T-cell (primary cell): ENCODE results near the gene ESX1. TPM values are rescaled to one million over a fixed set of nuclear protein-coding genes. Genes with fewer than 3 reads are reported as not detected.

Experiments
- ATAC-seq, 4 experiments: fragments of 200-7000 bp in 3 of 4; fragments of 150-1000 bp in 1 of 4; cut with Tn5 transposase; replicated peaks in 1 of 4; 1 replicate in 3 of 4; 2 replicates in 1 of 4; pipeline ENCODE4 v1.10.0; 2021; ENCODE audit warnings: moderate library complexity in 3 of 4, mild to moderate bottlenecking in 2 of 4, moderate number of reproducible peaks in 1 of 4
- CTCF ChIA-PET, 2 donors: fragments of 300-600 bp; sonication (Branson Sonifier 250); formaldehyde crosslinking; loops; one replicate each; lab custom pipeline; 2022; ENCODE audit warnings: antibody characterized with exemption in 2 of 2; lab: Charles Lee
- POLR2A ChIA-PET, 2 donors: fragments of 300-600 bp; sonication (Branson Sonifier 250); formaldehyde crosslinking; loops; one replicate each; lab custom pipeline; 2022; ENCODE audit warnings: antibody characterized with exemption in 2 of 2; lab: Charles Lee
- DNase-seq, 35 experiments: peaks; one replicate each; pipeline versions ENCODE4 v3.0.0 to v3.0.0-alpha.2; 2013 to 2023
- H3K27ac ChIP-seq: one replicate; pipeline ENCODE4 v1.5.1; 2013; ENCODE audit warnings: low read length
- H3K27me3 ChIP-seq, 2 experiments: replicated peaks in 1 of 2; 1 replicate in 1 of 2; 2 replicates in 1 of 2; pipeline versions ENCODE4 v1.6.1 to v1.7.0; 2013; ENCODE audit warnings: low read length in 1 of 2, mixed read lengths in 1 of 2; ENCODE audit not compliant: control insufficient read depth in 2 of 2, insufficient read depth in 2 of 2; ENCODE audit errors: extremely low read depth in 1 of 2
- H3K36me3 ChIP-seq, 2 donors: 1 replicate in 1 of 2; 2 replicates in 1 of 2; pipeline versions ENCODE4 v1.6.1 to v1.7.0; 2013; ENCODE audit warnings: low read length in 1 of 2; ENCODE audit not compliant: control insufficient read depth in 2 of 2, insufficient read depth in 1 of 2; ENCODE audit errors: extremely low read depth in 1 of 2
- H3K4me1 ChIP-seq, 2 experiments: 1 replicate in 1 of 2; 2 replicates in 1 of 2; pipeline versions ENCODE4 v1.6.1 to v1.7.0; 2013; ENCODE audit warnings: low read length in 2 of 2, mixed read lengths in 1 of 2; ENCODE audit not compliant: insufficient read depth in 2 of 2, control insufficient read depth in 1 of 2; ENCODE audit errors: extremely low read depth in 1 of 2
- H3K4me3 ChIP-seq, 2 donors: 1 replicate in 1 of 2; 2 replicates in 1 of 2; pipeline versions ENCODE4 v1.5.1 to v1.7.0; 2013; ENCODE audit warnings: mild to moderate bottlenecking in 2 of 2, low read length in 1 of 2, moderate library complexity in 1 of 2; ENCODE audit not compliant: control insufficient read depth in 1 of 2; ENCODE audit errors: extremely low read depth in 1 of 2
- H3K9me3 ChIP-seq: 2 replicates; pipeline ENCODE4 v1.7.0; 2013
- H3K27ac Mint-ChIP-seq, 2 donors: one replicate each; pipeline ENCODE4 v1.8.0; 2020 to 2021; ENCODE audit warnings: mild to moderate bottlenecking in 2 of 2, mixed read lengths in 2 of 2
- H3K27me3 Mint-ChIP-seq, 2 donors: one replicate each; pipeline ENCODE4 v1.8.0; 2021 to 2022; ENCODE audit warnings: mixed read lengths in 2 of 2
- H3K36me3 Mint-ChIP-seq: one replicate; pipeline ENCODE4 v1.8.0; 2021; ENCODE audit warnings: mixed read lengths
- H3K4me1 Mint-ChIP-seq, 3 donors: one replicate each; pipeline ENCODE4 v1.8.0; 2020 to 2022; ENCODE audit warnings: mixed read lengths in 3 of 3, mild to moderate bottlenecking in 1 of 3
- H3K4me3 Mint-ChIP-seq, 3 donors: one replicate each; pipeline ENCODE4 v1.8.0; 2020 to 2022; ENCODE audit warnings: mild to moderate bottlenecking in 3 of 3, mixed read lengths in 3 of 3, moderate library complexity in 3 of 3
- H3K9me3 Mint-ChIP-seq, 3 donors: one replicate each; pipeline ENCODE4 v1.8.0; 2020 to 2022; ENCODE audit warnings: mixed read lengths in 3 of 3
- WGBS: methylation state at CpG from one replicate; pipeline ENCODE4 v1.1.5; 2013; ENCODE audit warnings: missing lambda C conversion rate; ENCODE audit not compliant: insufficient coverage; 5-methylcytosine and 5-hydroxymethylcytosine counted together
- total RNA-seq, 35 experiments: library from RNA in 6 of 35; stranded (reverse) in 6 of 35; fragments of 120-200 nt in 1 of 35; gene quantifications; one replicate each; pipeline versions ENCODE4 v1.2.1 to v1.2.4 and lab custom pipeline; 2013 to 2026

ESX1 gene
- total RNA-seq, 5 donors from 2014 or later (not counting 1 experiment from before 2014, with no cell fraction given), result not detected

DNA sequence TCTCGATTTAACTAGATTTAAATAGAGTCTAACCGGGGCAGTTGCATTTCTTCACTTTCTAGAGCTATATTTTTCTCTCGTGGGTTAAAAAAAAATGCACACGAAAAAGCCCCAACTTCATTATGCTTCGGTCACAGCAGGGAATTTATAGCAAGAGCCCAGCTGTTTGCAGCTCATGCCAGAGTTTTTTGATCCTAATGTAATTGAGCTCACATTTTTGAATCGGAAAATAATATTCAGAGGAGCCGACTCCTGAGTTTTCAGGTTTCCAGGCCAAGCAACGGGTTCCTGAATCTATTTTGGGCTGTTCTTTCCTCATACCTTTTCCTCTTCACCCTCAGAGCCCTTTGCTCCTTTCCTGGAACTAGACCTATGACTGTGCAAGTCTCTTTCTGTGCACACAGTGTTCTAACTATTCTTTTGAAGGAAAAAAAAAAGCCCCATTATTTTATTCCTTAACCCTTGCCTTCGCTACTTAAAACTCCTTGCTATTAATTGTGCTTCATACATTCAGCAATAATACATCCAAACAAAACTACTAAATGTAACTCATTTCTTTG, 27.5 kb upstream of the ESX1 start:
- H3K4me1 Mint-ChIP-seq, result no peaks in the 10 kb centered on the region

DNA sequence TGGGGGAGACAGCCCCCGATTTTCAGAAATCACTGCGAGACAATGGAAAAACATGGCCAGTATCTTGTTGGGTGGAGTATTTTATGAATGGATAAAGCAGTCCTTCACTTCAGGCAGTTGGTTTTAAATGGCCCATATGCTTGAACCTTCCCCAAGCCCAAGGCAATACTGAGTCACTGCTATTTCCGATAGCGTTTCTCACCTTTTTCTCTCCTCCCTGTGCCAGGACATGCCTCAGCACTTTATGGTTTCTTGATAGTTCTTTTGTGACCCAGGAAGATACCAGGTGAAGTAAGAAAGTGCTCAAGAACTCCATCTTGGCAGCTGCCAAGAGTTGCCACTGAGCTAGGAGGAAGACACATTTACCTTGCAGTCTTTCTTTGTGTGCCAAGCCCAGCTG, 26.8 kb upstream of the ESX1 start:
- ATAC-seq (no peak), DNase-seq (no peak)
- Histone ChIP-seq H3K4me1 (no peaks in the 10 kb centered on the region), H3K27ac (no peak overlapping the region), H3K27me3 (peaks cover 0 to 5% of the 10 kb centered on the region in 2 experiments), H3K4me3 (no peak overlapping the region), H3K36me3 (no peaks in the 10 kb centered on the region), H3K9me3 (no peaks in the 10 kb centered on the region)
- Mint-ChIP-seq H3K9me3 (peaks cover 0 to 4% (median 0%) of the 10 kb centered on the region in 3 donors), H3K27ac (no peak overlapping the region), H3K36me3 (no peaks in the 10 kb centered on the region), H3K4me1 (no peaks in the 10 kb centered on the region), H3K27me3 (peaks cover 12 to 44% of the 10 kb centered on the region in 2 donors), H3K4me3 (no peak overlapping the region)
- ChIA-PET POLR2A (no interaction called here), CTCF (no interaction called here)
- no CpG with 5 or more reads among the region's 4 CpGs for WGBS

More for the DNA sequence above, 27.5 kb upstream of the ESX1 start:
- Mint-ChIP-seq H3K27me3 (peaks cover 13 to 50% of the 10 kb centered on the region in 2 donors), H3K4me3 (no peak overlapping the region), H3K9me3 (peaks cover 0 to under 1% (median 0%) of the 10 kb centered on the region in 3 donors), H3K27ac (no peak overlapping the region), H3K36me3 (no peaks in the 10 kb centered on the region)
- ChIA-PET POLR2A (no interaction called here), CTCF (no interaction called here)
- 18% methylated on average over 5 of the region's 9 CpGs for WGBS
- ATAC-seq (no peak), DNase-seq (no peak)
- H3K27ac ChIP-seq, result no peak overlapping the region
- no peaks in the 10 kb centered on the region for H3K36me3 ChIP-seq
- H3K4me3 ChIP-seq, result no peak overlapping the region
- no peaks in the 10 kb centered on the region for H3K9me3 ChIP-seq
- peaks cover 0 to 5% of the 10 kb centered on the region in 2 experiments for H3K27me3 ChIP-seq
- H3K4me1 ChIP-seq, result no peaks in the 10 kb centered on the region

DNA sequence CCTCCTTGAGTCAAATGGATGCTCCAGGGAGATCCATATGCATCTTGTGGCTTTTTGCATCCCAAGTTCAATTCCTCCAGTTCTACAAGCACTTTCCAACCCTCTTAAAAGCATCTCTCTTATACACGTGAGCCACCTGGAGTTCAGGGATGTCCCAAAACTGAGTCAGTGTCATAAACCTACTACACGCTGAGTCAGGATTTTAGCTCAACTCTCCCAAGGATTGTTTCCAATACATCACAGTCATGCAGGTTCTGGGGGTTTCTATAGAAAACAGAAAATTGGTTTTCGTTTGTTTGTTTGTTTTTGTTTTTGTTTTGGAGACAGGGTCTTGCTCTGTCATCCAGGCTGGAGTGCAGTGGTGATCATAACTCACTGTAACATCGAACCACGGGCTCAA, 25.9 kb upstream of the ESX1 start:
- no peak overlapping the region for H3K4me3 ChIP-seq
- H3K4me1 ChIP-seq, result no peaks in the 10 kb centered on the region
- no peaks in the 10 kb centered on the region for H3K4me1 Mint-ChIP-seq
- no peaks in the 10 kb centered on the region for H3K36me3 Mint-ChIP-seq
- H3K4me3 Mint-ChIP-seq, result no peak overlapping the region
- H3K27me3 ChIP-seq, result peaks cover 0 to 5% of the 10 kb centered on the region in 2 experiments
- H3K9me3 ChIP-seq, result no peaks in the 10 kb centered on the region
- H3K36me3 ChIP-seq, result no peaks in the 10 kb centered on the region
- no peak overlapping the region for H3K27ac ChIP-seq
- H3K27ac Mint-ChIP-seq, result no peak overlapping the region
- no peak for ATAC-seq
- whole genome bisulfite sequencing, result no CpG with 5 or more reads among the region's 5 CpGs
- CTCF ChIA-PET, result no interaction called here
- DNase-seq, result no peak
- POLR2A ChIA-PET, result no interaction called here
- peaks cover 12 to 45% of the 10 kb centered on the region in 2 donors for H3K27me3 Mint-ChIP-seq
- peaks cover 0 to 4% (median 0%) of the 10 kb centered on the region in 3 donors for H3K9me3 Mint-ChIP-seq

DNA sequence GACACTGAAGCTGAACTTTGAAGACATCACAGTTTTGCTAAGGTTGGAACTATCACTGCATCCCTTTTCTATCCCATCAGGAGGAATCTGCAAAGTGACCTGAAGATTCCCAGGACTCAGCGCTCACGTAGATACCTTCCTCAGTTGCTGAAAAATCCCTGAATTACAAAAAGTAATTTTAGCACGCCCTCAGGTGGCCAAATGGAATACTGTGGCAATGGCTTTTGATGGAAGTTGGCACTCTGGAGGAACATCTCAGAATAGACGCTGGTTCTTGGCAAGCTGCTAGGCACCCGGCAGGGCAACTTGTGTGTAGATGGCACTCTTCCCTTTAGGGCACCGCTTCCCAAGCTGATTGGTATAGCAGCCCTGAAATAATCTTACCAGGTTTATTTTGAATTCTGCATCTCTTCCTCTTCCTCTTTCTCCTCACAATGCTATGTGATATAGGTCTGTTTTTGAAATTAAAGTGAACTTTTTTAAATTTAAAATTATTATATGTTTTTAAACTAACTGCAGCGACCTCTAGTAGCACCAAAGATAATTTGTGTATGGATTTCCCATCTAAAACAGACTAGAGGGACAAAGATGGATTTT, 16.3 kb upstream of the ESX1 start:
- Histone ChIP-seq H3K4me1 (no peaks in the 10 kb centered on the region), H3K4me3 (peak overlapping the region in 1 of 2 donors; percentile 7), H3K36me3 (no peaks in the 10 kb centered on the region), H3K27ac (no peak overlapping the region), H3K9me3 (no peaks in the 10 kb centered on the region), H3K27me3 (peaks cover 2 to 3% of the 10 kb centered on the region in 2 experiments)
- CTCF ChIA-PET, result no interaction called here
- peaks cover 0 to 3% (median 0%) of the 10 kb centered on the region in 3 donors for H3K4me1 Mint-ChIP-seq
- no peak overlapping the region for H3K27ac Mint-ChIP-seq
- no peaks in the 10 kb centered on the region for H3K36me3 Mint-ChIP-seq
- ATAC-seq (peak in 1 of 4 experiments; percentile 44), DNase-seq (peak in 12 of 35 experiments; percentile 0 to 29 (median 4))
- POLR2A ChIA-PET, result no interaction called here
- no CpG with 5 or more reads among the region's 7 CpGs for WGBS
- peak overlapping the region in 2 of 3 donors; percentile 35 to 56 for H3K4me3 Mint-ChIP-seq
- H3K27me3 Mint-ChIP-seq, result peaks cover 11 to 46% of the 10 kb centered on the region in 2 donors
- no peaks in the 10 kb centered on the region for H3K9me3 Mint-ChIP-seq

DNA sequence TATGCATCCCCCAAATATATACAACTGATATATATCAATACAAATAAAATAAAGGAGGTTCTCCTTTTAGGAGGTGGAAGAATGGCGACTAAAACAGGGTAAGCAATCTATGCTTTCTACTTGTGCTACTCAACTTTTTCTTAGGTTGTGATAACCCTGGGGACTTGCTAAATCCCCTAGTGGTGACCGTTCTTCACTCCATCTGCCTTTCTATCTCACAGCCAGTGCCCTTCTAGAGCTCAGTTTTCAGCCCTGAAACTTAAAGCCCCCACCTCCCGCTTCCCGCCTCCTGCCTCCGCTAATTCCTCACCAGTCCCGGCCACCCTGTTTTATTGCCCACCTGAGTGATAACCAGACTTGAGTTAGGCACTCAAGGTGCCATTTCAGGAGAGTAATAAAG, 15.5 kb upstream of the ESX1 start:
- POLR2A ChIA-PET, result no interaction called here
- no peak overlapping the region for H3K4me3 Mint-ChIP-seq
- no CpG with 5 or more reads among the region's 6 CpGs for WGBS

DNA sequence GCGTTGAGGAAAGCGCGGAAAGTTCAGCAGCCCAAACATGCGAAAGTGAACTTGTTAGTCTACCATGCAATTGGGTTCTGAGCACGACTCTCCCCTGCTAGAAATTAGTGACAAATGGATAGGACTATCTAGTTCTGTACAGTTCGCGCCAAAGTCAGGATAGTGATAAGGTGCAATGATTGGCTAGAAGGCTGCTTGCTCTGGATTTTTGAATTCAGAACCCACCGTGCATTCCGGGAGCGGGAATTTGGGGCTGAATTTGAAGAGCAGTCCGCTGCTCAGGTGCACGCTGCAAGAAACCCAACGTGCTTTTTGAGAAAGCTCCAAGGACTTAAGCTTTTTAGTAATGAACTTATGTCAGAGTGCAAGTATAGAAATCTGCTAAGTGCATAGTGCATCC, 732 bp upstream of the ESX1 start:
- 13% methylated on average over 4 of the region's 13 CpGs for WGBS
- no peaks in the 10 kb centered on the region for H3K36me3 ChIP-seq
- DNase-seq (no peak), ATAC-seq (no peak)
- no peaks in the 10 kb centered on the region for H3K9me3 Mint-ChIP-seq
- H3K4me1 Mint-ChIP-seq, result peaks cover 9 to 14% (median 9%) of the 10 kb centered on the region in 3 donors
- POLR2A ChIA-PET, result no interaction called here
- H3K4me1 ChIP-seq, result peaks cover 0 to 14% of the 10 kb centered on the region in 2 experiments
- no peaks in the 10 kb centered on the region for H3K36me3 Mint-ChIP-seq
- H3K4me3 ChIP-seq, result no peak overlapping the region
- peak overlapping the region in 1 of 3 donors; percentile 9 for H3K4me3 Mint-ChIP-seq
- peaks cover 0 to 25% of the 10 kb centered on the region in 2 experiments for H3K27me3 ChIP-seq
- CTCF ChIA-PET, result no interaction called here
- H3K27ac Mint-ChIP-seq, result no peak overlapping the region
- H3K27ac ChIP-seq, result no peak overlapping the region
- no peaks in the 10 kb centered on the region for H3K9me3 ChIP-seq
- peaks cover 29 to 55% of the 10 kb centered on the region in 2 donors for H3K27me3 Mint-ChIP-seq

More for the DNA sequence above, 15.5 kb upstream of the ESX1 start:
- H3K36me3 ChIP-seq, result no peaks in the 10 kb centered on the region
- H3K4me1 Mint-ChIP-seq, result peaks cover 0 to 3% (median 0%) of the 10 kb centered on the region in 3 donors
- H3K9me3 ChIP-seq, result no peaks in the 10 kb centered on the region
- no peaks in the 10 kb centered on the region for H3K4me1 ChIP-seq
- no peak overlapping the region for H3K4me3 ChIP-seq
- CTCF ChIA-PET, result interaction anchor here in 1 of 2 donors (0.6 kb wide), 1 partner anchor 73 kb away, joined by 7 read pairs; no protein-coding TSS in a partner anchor
- peaks cover 2 to 3% of the 10 kb centered on the region in 2 experiments for H3K27me3 ChIP-seq
- H3K27ac ChIP-seq, result no peak overlapping the region
- ATAC-seq (no peak), DNase-seq (no peak)
- H3K27me3 Mint-ChIP-seq, result peaks cover 11 to 39% of the 10 kb centered on the region in 2 donors
- no peaks in the 10 kb centered on the region for H3K9me3 Mint-ChIP-seq
- no peaks in the 10 kb centered on the region for H3K36me3 Mint-ChIP-seq
- H3K27ac Mint-ChIP-seq, result no peak overlapping the region
